Ovary (tissue), 1 donor: Measurements from ENCODE around the gene SYTL3.

Experiments used
- EP300 ChIP-seq: sonication (generic); formaldehyde crosslinking; IDR thresholded peaks from one replicate; pipeline ENCODE4 v1.6.1; 2017; ENCODE audit warnings: antibody characterized with exemption
- POLR2A ChIP-seq: fragments of 450-650 bp; IDR thresholded peaks from one replicate; pipeline ENCODE4 v1.6.1; 2017; ENCODE audit warnings: antibody characterized with exemption, mild to moderate bottlenecking, moderate library complexity

DNA sequence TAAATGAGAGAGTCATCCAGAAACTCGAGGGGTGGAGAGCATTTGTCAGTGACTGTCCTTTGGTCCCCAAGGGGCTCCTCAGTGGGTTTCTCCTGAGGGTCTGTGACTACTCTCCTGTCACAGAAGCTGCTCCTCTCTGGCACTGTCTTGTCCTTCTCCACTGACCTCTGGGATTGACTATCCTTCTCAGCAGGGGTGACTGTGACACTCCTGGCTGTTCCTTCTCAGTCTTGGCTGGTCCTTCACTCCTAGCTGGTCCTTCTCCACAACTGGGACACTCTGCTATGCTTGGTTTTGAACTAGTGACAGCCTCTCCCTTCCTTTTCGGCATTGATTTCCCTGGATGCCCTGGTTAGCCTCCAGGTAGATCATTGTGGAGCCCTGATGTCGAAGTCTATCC is 38.8 kb upstream of the SYTL3 start:
- TF ChIP-seq POLR2A = no peak
- no peak for TF ChIP-seq EP300
